ENCODE measurements around the gene MMP15. TPM values are rescaled to one million over a fixed set of nuclear protein-coding genes. Genes with fewer than 3 reads are reported as not detected.
"Not testable (repeated sequence)": the region's sequence is repeated elsewhere in the genome, so short reads cannot be mapped to it uniquely, and the experiment has no call there.

MMP15 gene
- total and polyA plus RNA-seq, 7 experiments from 2014 or later = 0.06 to 0.85 (median 0.47) TPM; not detected in 1

GRCh38 chr16:58001781-58002415, 23.7 kb upstream of the MMP15 start:
- H3K9me3 Mint-ChIP-seq = no peaks in the 10 kb centered on the region
- H3K4me3 Mint-ChIP-seq = peak overlapping the region; percentile 85 to 94 (median 92)
- Histone ChIP-seq H3K9me3 (ENCODE audit: control insufficient read depth in 2 of 3, low read length in 3 of 3) (no peaks in the 10 kb centered on the region), H3K27ac (ENCODE audit: low read depth, low read length) (peak overlapping the region; percentile 85), H3K36me3 (ENCODE audit: control insufficient read depth in 2 of 3, insufficient read depth in 3 of 3, low read length in 3 of 3) (peaks cover 0 to 17% (median 5%) of the 10 kb centered on the region in 3 experiments), H3K4me3 (ENCODE audit: low read length) (peak overlapping the region; percentile 98), H3K27me3 (ENCODE audit: control insufficient read depth in 2 of 2, insufficient read depth in 2 of 2, low read length in 2 of 2) (no peaks in the 10 kb centered on the region), H3K4me1 (ENCODE audit: control insufficient read depth in 2 of 2, insufficient read depth in 2 of 2, low read length in 2 of 2) (peaks cover 29 to 32% of the 10 kb centered on the region in 2 donors)
- intact Hi-C loops (cut with micrococcal nuclease) = loop anchor here (1.0 to 10.0 kb wide), 15 partner anchors 17 to 1550 kb away; partner anchors contain the start of genes CFAP20 (in 2 of the 2), KATNB1 (in 2 of the 2), MMP15 (in 2 of the 2) and CSNK2A2 (in 1 of the 2)
- no peaks in the 10 kb centered on the region for H3K27me3 Mint-ChIP-seq
- no peak for ATAC-seq
- ChIA-PET CTCF (interaction anchor here (1.0 to 6.6 kb wide), 4 partner anchors 9 to 101 kb away, joined by 3 to 43 read pairs (median 4); no protein-coding TSS in a partner anchor), POLR2A (interaction anchor here (1.0 to 2.7 kb wide), 3 partner anchors 11 to 23 kb away, joined by 3 to 15 read pairs (median 9); no protein-coding TSS in a partner anchor)
- H3K4me1 Mint-ChIP-seq = peaks cover 32 to 72% (median 58%) of the 10 kb centered on the region in 7 donors
- no peak for DNase-seq
- H3K36me3 Mint-ChIP-seq = peaks cover 0 to 20% (median 3%) of the 10 kb centered on the region in 5 donors
- peak overlapping the region in 8 of 9 donors; percentile 59 to 91 (median 72) for H3K27ac Mint-ChIP-seq

GRCh38 chr16:58002416-58002800, 23.1 kb upstream of the MMP15 start:
- peaks cover 0 to 19% (median 6%) of the 10 kb centered on the region in 5 donors for H3K36me3 Mint-ChIP-seq
- peak overlapping the region; percentile 3 to 92 (median 46) for H3K4me3 Mint-ChIP-seq
- Histone ChIP-seq H3K36me3 (ENCODE audit: control insufficient read depth in 2 of 3, insufficient read depth in 3 of 3, low read length in 3 of 3) (peaks cover 0 to 12% (median 3%) of the 10 kb centered on the region in 3 experiments), H3K9me3 (ENCODE audit: control insufficient read depth in 2 of 3, low read length in 3 of 3) (no peaks in the 10 kb centered on the region), H3K4me3 (ENCODE audit: low read length) (no peak overlapping the region), H3K27ac (ENCODE audit: low read depth, low read length) (peak overlapping the region; percentile 85), H3K27me3 (ENCODE audit: control insufficient read depth in 2 of 2, insufficient read depth in 2 of 2, low read length in 2 of 2) (no peaks in the 10 kb centered on the region), H3K4me1 (ENCODE audit: control insufficient read depth in 2 of 2, insufficient read depth in 2 of 2, low read length in 2 of 2) (peaks cover 24 to 27% of the 10 kb centered on the region in 2 donors)
- H3K27me3 Mint-ChIP-seq = no peaks in the 10 kb centered on the region
- ChIA-PET POLR2A (no interaction called here), CTCF (interaction anchor here (0.7 to 6.6 kb wide), 3 partner anchors 96 to 102 kb away, joined by 3 to 43 read pairs (median 5); no protein-coding TSS in a partner anchor)
- DNase-seq (no peak), ATAC-seq (no peak)
- H3K4me1 Mint-ChIP-seq = peaks cover 36 to 70% (median 56%) of the 10 kb centered on the region in 7 donors
- no peaks in the 10 kb centered on the region for H3K9me3 Mint-ChIP-seq
- intact Hi-C loops (cut with micrococcal nuclease) = loop anchor here (5.0 to 10.0 kb wide), 5 partner anchors 195 to 1550 kb away; partner anchors contain the start of genes CSNK2A2 (in 1 of the 2), NUDT21 (in 1 of the 2) and OGFOD1 (in 1 of the 2)
- peak overlapping the region in 2 of 9 donors; percentile 28 to 32 for H3K27ac Mint-ChIP-seq

- peak overlapping the region in 6 of 10 donors; percentile 8 to 58 (median 25) for H3K4me3 Mint-ChIP-seq
- H3K27ac ChIP-seq (ENCODE audit: low read depth, low read length) = no peak overlapping the region
- no peak overlapping the region for H3K4me3 ChIP-seq (ENCODE audit: low read length)
- H3K36me3 ChIP-seq (ENCODE audit: control insufficient read depth in 2 of 3, insufficient read depth in 3 of 3, low read length in 3 of 3) = peaks cover 0 to 6% (median 3%) of the 10 kb centered on the region in 3 experiments
- no peak for ATAC-seq
- H3K36me3 Mint-ChIP-seq = peaks cover 0 to 18% (median 6%) of the 10 kb centered on the region in 5 donors
- no peaks in the 10 kb centered on the region for H3K9me3 ChIP-seq (ENCODE audit: control insufficient read depth in 2 of 3, low read length in 3 of 3)
- H3K4me1 ChIP-seq (ENCODE audit: control insufficient read depth in 2 of 2, insufficient read depth in 2 of 2, low read length in 2 of 2) = peaks cover 19 to 21% of the 10 kb centered on the region in 2 donors
- H3K9me3 Mint-ChIP-seq = no peaks in the 10 kb centered on the region
- ChIA-PET CTCF (interaction anchor here (0.7 to 6.6 kb wide), 2 partner anchors 96 to 102 kb away, joined by 3 to 43 read pairs; no protein-coding TSS in a partner anchor), POLR2A (no interaction called here)
- no peaks in the 10 kb centered on the region for H3K27me3 Mint-ChIP-seq
- H3K27me3 ChIP-seq (ENCODE audit: control insufficient read depth in 2 of 2, insufficient read depth in 2 of 2, low read length in 2 of 2) = no peaks in the 10 kb centered on the region
- intact Hi-C loops (cut with micrococcal nuclease) = loop anchor here (5.0 to 10.0 kb wide), 5 partner anchors 194 to 1551 kb away; partner anchors contain the start of genes CSNK2A2 (in 1 of the 2), NUDT21 (in 1 of the 2) and OGFOD1 (in 1 of the 2)
- DNase-seq = no peak
- peaks cover 34 to 65% (median 51%) of the 10 kb centered on the region in 7 donors for H3K4me1 Mint-ChIP-seq
- no peak overlapping the region for H3K27ac Mint-ChIP-seq
Observed at GRCh38 chr16:58002936-58003335, 22.6 kb upstream of the MMP15 start.

GRCh38 chr16:58004736-58005135, 20.8 kb upstream of the MMP15 start:
- H3K36me3 ChIP-seq (ENCODE audit: control insufficient read depth in 2 of 3, insufficient read depth in 3 of 3, low read length in 3 of 3); POLR2A ChIA-PET; H3K27me3 ChIP-seq (ENCODE audit: control insufficient read depth in 2 of 2, insufficient read depth in 2 of 2, low read length in 2 of 2); H3K9me3 ChIP-seq (ENCODE audit: control insufficient read depth in 2 of 3, low read length in 3 of 3); H3K27ac Mint-ChIP-seq; H3K4me3 ChIP-seq (ENCODE audit: low read length); H3K4me1 ChIP-seq (ENCODE audit: control insufficient read depth in 2 of 2, insufficient read depth in 2 of 2, low read length in 2 of 2); DNase-seq; ATAC-seq; H3K27me3 Mint-ChIP-seq; H3K9me3 Mint-ChIP-seq; H3K27ac ChIP-seq (ENCODE audit: low read depth, low read length): not testable (repeated sequence)
- peaks cover 0 to 20% (median 6%) of the 10 kb centered on the region in 5 donors for H3K36me3 Mint-ChIP-seq
- H3K4me1 Mint-ChIP-seq = peaks cover 19 to 49% (median 36%) of the 10 kb centered on the region in 7 donors
- CTCF ChIA-PET = interaction anchor here (0.8 to 1.4 kb wide), 3 partner anchors 78 to 121 kb away, joined by 3 to 5 read pairs (median 3); no protein-coding TSS in a partner anchor
- H3K4me3 Mint-ChIP-seq = peak overlapping the region in 1 of 10 donors; percentile 11
- intact Hi-C loops (cut with micrococcal nuclease) = loop anchor here (1.0 to 10.0 kb wide), 8 partner anchors 105 to 1552 kb away; partner anchors contain the start of genes CSNK2A2 (in 1 of the 2), NUDT21 (in 1 of the 2) and OGFOD1 (in 1 of the 2)

GRCh38 chr16:58009856-58010416, 15.6 kb upstream of the MMP15 start:
- Mint-ChIP-seq H3K27me3 (no peaks in the 10 kb centered on the region), H3K4me3 (no peak overlapping the region), H3K36me3 (peaks cover 5 to 32% (median 18%) of the 10 kb centered on the region in 5 donors), H3K9me3 (no peaks in the 10 kb centered on the region), H3K27ac (no peak overlapping the region), H3K4me1 (peaks cover 3 to 13% (median 5%) of the 10 kb centered on the region in 7 donors)
- no peaks in the 10 kb centered on the region for H3K27me3 ChIP-seq (ENCODE audit: control insufficient read depth in 2 of 2, insufficient read depth in 2 of 2, low read length in 2 of 2)
- ChIA-PET CTCF (interaction anchor here (0.7 to 1.3 kb wide), 3 partner anchors 9 to 280 kb away, joined by 4 to 5 read pairs (median 4); partner anchors contain the start of gene USB1), POLR2A (interaction anchor here (0.9 to 1.0 kb wide), 2 partner anchors 16 to 111 kb away, joined by 3 read pairs; no protein-coding TSS in a partner anchor)
- H3K4me3 ChIP-seq (ENCODE audit: low read length) = no peak overlapping the region
- no peak for DNase-seq
- H3K27ac ChIP-seq (ENCODE audit: low read depth, low read length) = no peak overlapping the region
- H3K4me1 ChIP-seq (ENCODE audit: control insufficient read depth in 2 of 2, insufficient read depth in 2 of 2, low read length in 2 of 2) = no peaks in the 10 kb centered on the region
- no peaks in the 10 kb centered on the region for H3K9me3 ChIP-seq (ENCODE audit: control insufficient read depth in 2 of 3, low read length in 3 of 3)
- intact Hi-C loops (cut with micrococcal nuclease) = loop anchor here in 1 of 2 donors (10.0 kb wide), 1 partner anchor 705 kb away; no protein-coding TSS in a partner anchor
- ATAC-seq = no peak
- peaks cover 6 to 36% (median 22%) of the 10 kb centered on the region in 3 experiments for H3K36me3 ChIP-seq (ENCODE audit: control insufficient read depth in 2 of 3, insufficient read depth in 3 of 3, low read length in 3 of 3)

GRCh38 chr16:58010886-58011285, 14.7 kb upstream of the MMP15 start:
- DNase-seq = no peak
- Mint-ChIP-seq H3K4me1 (peaks cover 0 to 6% (median 0%) of the 10 kb centered on the region in 7 donors), H3K36me3 (peaks cover 5 to 30% (median 18%) of the 10 kb centered on the region in 5 donors), H3K9me3 (no peaks in the 10 kb centered on the region), H3K4me3 (no peak overlapping the region), H3K27ac (no peak overlapping the region), H3K27me3 (no peaks in the 10 kb centered on the region)
- Histone ChIP-seq H3K36me3 (ENCODE audit: control insufficient read depth in 2 of 3, insufficient read depth in 3 of 3, low read length in 3 of 3) (peaks cover 6 to 42% (median 22%) of the 10 kb centered on the region in 3 experiments), H3K9me3 (ENCODE audit: control insufficient read depth in 2 of 3, low read length in 3 of 3) (no peaks in the 10 kb centered on the region), H3K27ac (ENCODE audit: low read depth, low read length) (no peak overlapping the region), H3K4me1 (ENCODE audit: control insufficient read depth in 2 of 2, insufficient read depth in 2 of 2, low read length in 2 of 2) (no peaks in the 10 kb centered on the region), H3K4me3 (ENCODE audit: low read length) (no peak overlapping the region), H3K27me3 (ENCODE audit: control insufficient read depth in 2 of 2, insufficient read depth in 2 of 2, low read length in 2 of 2) (no peaks in the 10 kb centered on the region)
- POLR2A ChIA-PET = no interaction called here
- intact Hi-C loops (cut with micrococcal nuclease) = no loop called here
- ATAC-seq = no peak
- CTCF ChIA-PET = interaction anchor here (0.9 to 1.3 kb wide), 3 partner anchors 10 to 104 kb away, joined by 3 to 5 read pairs (median 4); partner anchors contain the start of gene USB1

All from naive thymus-derived CD4-positive, alpha-beta T cell (primary cell).